A549 (cell line): ENCODE data around the gene NPM1.

Experiments
- EP300 ChIP-seq, 2 experiments: fragments of >200 bp; sonication (Bioruptor Twin); formaldehyde crosslinking; IDR thresholded peaks; 2 replicates in 1 of 2; 3 replicates in 1 of 2; pipeline ENCODE4 v1.6.1; 2016 to 2017
- KDM5A ChIP-seq: fragments of 200-600 bp; sonication (generic); IDR thresholded peaks from 2 replicates; pipeline ENCODE4 v1.6.1; 2016; ENCODE audit warnings: antibody characterized with exemption, mild to moderate bottlenecking
- MYC ChIP-seq: IDR thresholded peaks from 2 replicates; pipeline ENCODE4 v1.6.1; 2012; ENCODE audit warnings: mild to moderate bottlenecking, inconsistent platforms, low read length, improper control_type of control experiment, borderline replicate concordance
- NPAS2 ChIP-seq: fragments of 250-450 bp; sonication (Bioruptor Pico); IDR thresholded peaks from 2 replicates; pipeline ENCODE4 v1.8.0; 2022; ENCODE audit warnings: mild to moderate bottlenecking, moderate library complexity, borderline replicate concordance
- NR3C1 ChIP-seq: fragments of >200 bp; sonication (Bioruptor Twin); formaldehyde crosslinking; IDR thresholded peaks from 3 replicates; pipeline ENCODE4 v1.6.1; 2017
- PHF8 ChIP-seq: fragments of 200-600 bp; sonication (generic); IDR thresholded peaks from 2 replicates; pipeline ENCODE4 v1.6.1; 2016; ENCODE audit warnings: low read depth, mild to moderate bottlenecking, antibody characterized with exemption, moderate library complexity, borderline replicate concordance
- POLR2A ChIP-seq: IDR thresholded peaks from 2 replicates; pipeline ENCODE4 v1.6.1; 2012; ENCODE audit warnings: mild to moderate bottlenecking, low read length
- RAD21 ChIP-seq, 2 experiments: fragments of >200 bp in 1 of 2; sonication (Bioruptor Twin) in 1 of 2; formaldehyde crosslinking in 1 of 2; IDR thresholded peaks in 1 of 2; conservative IDR thresholded peaks in 1 of 2; 2 replicates in 1 of 2; 3 replicates in 1 of 2; pipeline ENCODE4 v1.6.1; 2012 to 2018; ENCODE audit warnings: inconsistent platforms in 1 of 2
- RFX5 ChIP-seq: fragments of 450-650 bp; IDR thresholded peaks from 2 replicates; pipeline ENCODE4 v1.7.1; 2014; ENCODE audit warnings: antibody characterized with exemption, mild to moderate bottlenecking, moderate library complexity
- TF ChIP-seq, protein P1 (sequence below): fragments of >200 bp; sonication (Bioruptor Twin); formaldehyde crosslinking; IDR thresholded peaks from 3 replicates; pipeline ENCODE4 v1.5.1; 2016
- TF ChIP-seq, protein P2 (sequence below): fragments of 450-650 bp; IDR thresholded peaks from 2 replicates; pipeline ENCODE4 v1.6.1; 2014; ENCODE audit warnings: antibody characterized with exemption
- TF ChIP-seq, protein P3 (sequence below): fragments of 200-600 bp; sonication (generic); IDR thresholded peaks from 2 replicates; pipeline ENCODE4 v1.6.1; 2016; ENCODE audit warnings: antibody characterized with exemption, mild to moderate bottlenecking, moderate library complexity

DNA sequence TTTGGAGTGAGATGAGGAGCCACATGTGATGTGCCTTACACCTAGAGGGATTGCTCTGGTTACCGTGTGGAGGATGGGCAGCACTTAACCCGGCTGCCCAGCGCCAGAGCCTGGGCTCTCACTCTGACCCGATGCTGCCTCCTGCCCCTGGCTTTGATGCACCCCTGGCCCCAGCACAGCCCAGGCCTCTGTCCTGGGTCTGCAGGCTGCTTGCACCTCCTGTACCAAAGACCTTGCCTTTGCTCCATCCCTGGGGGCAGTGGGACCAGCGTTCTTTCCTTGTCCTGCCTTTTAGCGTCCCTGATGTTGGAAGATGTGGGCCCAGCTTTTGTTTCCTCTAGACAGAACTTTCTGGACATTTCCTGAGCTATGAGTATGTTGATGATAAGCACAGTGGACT, 72.2 kb downstream of the NPM1 start:
- TF ChIP-seq, protein P1, sequence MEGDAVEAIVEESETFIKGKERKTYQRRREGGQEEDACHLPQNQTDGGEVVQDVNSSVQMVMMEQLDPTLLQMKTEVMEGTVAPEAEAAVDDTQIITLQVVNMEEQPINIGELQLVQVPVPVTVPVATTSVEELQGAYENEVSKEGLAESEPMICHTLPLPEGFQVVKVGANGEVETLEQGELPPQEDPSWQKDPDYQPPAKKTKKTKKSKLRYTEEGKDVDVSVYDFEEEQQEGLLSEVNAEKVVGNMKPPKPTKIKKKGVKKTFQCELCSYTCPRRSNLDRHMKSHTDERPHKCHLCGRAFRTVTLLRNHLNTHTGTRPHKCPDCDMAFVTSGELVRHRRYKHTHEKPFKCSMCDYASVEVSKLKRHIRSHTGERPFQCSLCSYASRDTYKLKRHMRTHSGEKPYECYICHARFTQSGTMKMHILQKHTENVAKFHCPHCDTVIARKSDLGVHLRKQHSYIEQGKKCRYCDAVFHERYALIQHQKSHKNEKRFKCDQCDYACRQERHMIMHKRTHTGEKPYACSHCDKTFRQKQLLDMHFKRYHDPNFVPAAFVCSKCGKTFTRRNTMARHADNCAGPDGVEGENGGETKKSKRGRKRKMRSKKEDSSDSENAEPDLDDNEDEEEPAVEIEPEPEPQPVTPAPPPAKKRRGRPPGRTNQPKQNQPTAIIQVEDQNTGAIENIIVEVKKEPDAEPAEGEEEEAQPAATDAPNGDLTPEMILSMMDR = no peak
- no peak for TF ChIP-seq RFX5
- no peak for TF ChIP-seq NR3C1
- no peak for TF ChIP-seq NPAS2 (CRISPR knock-in tag)
- no peak for TF ChIP-seq MYC
- TF ChIP-seq EP300 (IDR thresholded peaks at IDR 0.05) = no peak
- no peak for TF ChIP-seq PHF8
- no peak for TF ChIP-seq POLR2A
- TF ChIP-seq RAD21 (conservative IDR thresholded peaks at IDR 0.05 in 1 of 2, IDR thresholded peaks at IDR 0.05 in 1 of 2) = no peak
- TF ChIP-seq, protein P2, sequence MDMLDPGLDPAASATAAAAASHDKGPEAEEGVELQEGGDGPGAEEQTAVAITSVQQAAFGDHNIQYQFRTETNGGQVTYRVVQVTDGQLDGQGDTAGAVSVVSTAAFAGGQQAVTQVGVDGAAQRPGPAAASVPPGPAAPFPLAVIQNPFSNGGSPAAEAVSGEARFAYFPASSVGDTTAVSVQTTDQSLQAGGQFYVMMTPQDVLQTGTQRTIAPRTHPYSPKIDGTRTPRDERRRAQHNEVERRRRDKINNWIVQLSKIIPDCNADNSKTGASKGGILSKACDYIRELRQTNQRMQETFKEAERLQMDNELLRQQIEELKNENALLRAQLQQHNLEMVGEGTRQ = no peak
- TF ChIP-seq KDM5A = no peak
- TF ChIP-seq, protein P3, sequence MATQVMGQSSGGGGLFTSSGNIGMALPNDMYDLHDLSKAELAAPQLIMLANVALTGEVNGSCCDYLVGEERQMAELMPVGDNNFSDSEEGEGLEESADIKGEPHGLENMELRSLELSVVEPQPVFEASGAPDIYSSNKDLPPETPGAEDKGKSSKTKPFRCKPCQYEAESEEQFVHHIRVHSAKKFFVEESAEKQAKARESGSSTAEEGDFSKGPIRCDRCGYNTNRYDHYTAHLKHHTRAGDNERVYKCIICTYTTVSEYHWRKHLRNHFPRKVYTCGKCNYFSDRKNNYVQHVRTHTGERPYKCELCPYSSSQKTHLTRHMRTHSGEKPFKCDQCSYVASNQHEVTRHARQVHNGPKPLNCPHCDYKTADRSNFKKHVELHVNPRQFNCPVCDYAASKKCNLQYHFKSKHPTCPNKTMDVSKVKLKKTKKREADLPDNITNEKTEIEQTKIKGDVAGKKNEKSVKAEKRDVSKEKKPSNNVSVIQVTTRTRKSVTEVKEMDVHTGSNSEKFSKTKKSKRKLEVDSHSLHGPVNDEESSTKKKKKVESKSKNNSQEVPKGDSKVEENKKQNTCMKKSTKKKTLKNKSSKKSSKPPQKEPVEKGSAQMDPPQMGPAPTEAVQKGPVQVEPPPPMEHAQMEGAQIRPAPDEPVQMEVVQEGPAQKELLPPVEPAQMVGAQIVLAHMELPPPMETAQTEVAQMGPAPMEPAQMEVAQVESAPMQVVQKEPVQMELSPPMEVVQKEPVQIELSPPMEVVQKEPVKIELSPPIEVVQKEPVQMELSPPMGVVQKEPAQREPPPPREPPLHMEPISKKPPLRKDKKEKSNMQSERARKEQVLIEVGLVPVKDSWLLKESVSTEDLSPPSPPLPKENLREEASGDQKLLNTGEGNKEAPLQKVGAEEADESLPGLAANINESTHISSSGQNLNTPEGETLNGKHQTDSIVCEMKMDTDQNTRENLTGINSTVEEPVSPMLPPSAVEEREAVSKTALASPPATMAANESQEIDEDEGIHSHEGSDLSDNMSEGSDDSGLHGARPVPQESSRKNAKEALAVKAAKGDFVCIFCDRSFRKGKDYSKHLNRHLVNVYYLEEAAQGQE = no peak
